Measurements from ENCODE around the gene ATP10B. TPM values are rescaled to one million over a fixed set of nuclear protein-coding genes. Genes with fewer than 3 reads are reported as not detected.
"Not testable (repeated sequence)": the region's sequence is repeated elsewhere in the genome, so short reads cannot be mapped to it uniquely, and the experiment has no call there.

The ATP10B gene, protein sequence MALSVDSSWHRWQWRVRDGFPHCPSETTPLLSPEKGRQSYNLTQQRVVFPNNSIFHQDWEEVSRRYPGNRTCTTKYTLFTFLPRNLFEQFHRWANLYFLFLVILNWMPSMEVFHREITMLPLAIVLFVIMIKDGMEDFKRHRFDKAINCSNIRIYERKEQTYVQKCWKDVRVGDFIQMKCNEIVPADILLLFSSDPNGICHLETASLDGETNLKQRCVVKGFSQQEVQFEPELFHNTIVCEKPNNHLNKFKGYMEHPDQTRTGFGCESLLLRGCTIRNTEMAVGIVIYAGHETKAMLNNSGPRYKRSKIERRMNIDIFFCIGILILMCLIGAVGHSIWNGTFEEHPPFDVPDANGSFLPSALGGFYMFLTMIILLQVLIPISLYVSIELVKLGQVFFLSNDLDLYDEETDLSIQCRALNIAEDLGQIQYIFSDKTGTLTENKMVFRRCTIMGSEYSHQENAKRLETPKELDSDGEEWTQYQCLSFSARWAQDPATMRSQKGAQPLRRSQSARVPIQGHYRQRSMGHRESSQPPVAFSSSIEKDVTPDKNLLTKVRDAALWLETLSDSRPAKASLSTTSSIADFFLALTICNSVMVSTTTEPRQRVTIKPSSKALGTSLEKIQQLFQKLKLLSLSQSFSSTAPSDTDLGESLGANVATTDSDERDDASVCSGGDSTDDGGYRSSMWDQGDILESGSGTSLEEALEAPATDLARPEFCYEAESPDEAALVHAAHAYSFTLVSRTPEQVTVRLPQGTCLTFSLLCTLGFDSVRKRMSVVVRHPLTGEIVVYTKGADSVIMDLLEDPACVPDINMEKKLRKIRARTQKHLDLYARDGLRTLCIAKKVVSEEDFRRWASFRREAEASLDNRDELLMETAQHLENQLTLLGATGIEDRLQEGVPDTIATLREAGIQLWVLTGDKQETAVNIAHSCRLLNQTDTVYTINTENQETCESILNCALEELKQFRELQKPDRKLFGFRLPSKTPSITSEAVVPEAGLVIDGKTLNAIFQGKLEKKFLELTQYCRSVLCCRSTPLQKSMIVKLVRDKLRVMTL (N-terminal part only)
- total RNA-seq (2014; rRNA removed; shearing (Covaris generic)) = 0.35 TPM in 1 of 2 replicates, not detected in the other

DNA sequence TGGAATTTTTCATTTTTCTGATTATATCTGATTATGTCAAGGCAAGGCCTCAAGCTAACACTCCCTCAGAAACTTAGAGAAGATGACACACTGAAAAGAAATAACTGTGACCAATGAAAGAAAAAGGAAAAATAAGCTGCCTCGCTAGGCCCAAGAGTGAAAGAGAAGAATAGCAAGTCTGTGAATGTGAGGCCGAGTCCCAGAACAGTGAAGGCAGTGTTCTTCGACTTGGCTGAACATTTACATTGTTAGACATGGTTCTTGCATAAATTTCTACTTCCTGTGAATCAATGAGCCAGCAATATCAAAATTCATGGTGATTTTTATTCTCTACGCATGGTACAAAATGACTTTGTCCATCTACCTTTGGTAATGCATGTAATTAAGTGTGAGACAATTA lies at the start of gene ATP10B:
Gene ATP10B, minus strand, starts transcription at position 163 of the 400 bp plus-strand sequence. CDS start 164,137 bp downstream, outside the sequence.
- no peak for DNase-seq (ENCODE audit: low spot score)

DNA sequence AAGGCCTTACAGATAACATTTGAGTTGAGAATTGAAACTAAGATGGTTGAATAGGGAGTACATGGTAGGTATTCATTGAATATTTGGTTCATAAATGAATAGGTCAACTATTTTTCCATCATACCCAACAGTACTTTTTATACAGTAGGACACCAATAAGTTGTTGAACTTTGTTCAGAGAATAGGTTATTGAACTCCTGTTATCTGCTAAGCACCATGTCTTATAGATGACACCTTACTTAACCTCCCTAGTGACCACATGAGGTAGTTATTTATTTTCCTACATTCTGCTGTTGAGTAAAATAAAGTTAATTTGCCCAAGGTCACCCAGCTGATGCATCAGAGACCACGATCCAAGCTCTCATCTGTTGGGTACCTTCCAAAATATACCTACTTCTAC lies 49.6 kb upstream of the ATP10B start:
- no peak for DNase-seq (ENCODE audit: low spot score)

DNA sequence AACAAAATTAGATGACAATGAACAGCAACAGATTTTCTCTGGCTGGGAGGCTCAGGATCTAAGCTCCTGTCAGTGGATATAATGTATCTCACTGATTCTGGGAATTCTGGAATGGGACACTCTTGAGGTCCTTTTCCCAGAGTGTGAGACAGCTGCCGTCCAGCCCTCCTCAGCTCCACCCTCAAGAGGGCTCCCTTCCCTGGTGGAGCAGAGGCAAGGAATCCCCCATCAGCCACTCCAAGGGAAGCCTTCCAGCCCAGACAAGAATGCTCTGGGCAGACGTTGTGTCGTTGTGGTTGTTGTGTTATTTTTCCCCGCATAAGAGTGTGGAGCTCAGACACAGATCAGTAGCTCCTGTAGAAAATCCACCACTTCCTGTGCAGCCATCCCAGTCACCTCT lies 47.7 kb upstream of the ATP10B start:
- no peak for DNase-seq (ENCODE audit: low spot score)

DNA sequence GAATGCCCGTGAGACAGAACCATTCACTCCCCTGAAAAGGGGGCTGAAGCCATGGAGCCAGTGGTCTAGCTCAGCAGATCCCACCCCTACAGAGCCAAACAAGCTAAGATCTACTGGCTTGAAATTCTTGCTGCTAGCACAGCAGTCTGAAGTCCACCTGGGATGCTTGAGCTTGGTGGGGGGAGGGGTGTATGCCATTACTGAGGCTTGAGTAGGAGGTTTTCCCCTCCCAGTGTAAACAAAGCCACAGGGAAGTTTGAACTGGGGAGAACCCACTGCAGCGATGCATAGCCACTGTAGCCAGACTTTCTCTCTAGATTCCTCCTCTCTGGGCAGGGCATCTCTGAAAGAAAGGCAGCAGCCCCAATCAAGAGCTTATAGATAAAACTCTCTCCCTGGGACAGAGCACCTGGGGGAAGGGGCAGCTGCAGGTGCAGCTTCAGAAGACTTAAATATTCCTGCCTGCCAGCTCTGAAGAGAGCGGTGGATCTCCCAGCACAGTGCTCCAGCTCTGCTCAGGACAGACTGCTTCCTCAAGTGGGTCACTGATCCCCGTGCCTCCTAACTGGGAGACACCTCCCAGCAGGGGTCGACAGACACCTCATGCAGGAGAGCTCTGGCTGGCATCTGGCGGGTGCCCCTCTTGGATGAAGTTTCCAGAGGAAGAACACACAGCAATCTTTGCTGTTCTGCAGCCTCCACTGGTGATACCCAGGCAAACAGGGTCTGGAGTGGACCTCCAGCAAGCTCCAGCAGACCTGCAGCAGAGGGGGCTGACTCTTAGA lies 41.4 kb upstream of the ATP10B start:
- not testable (repeated sequence) for DNase-seq (ENCODE audit: low spot score)

DNA sequence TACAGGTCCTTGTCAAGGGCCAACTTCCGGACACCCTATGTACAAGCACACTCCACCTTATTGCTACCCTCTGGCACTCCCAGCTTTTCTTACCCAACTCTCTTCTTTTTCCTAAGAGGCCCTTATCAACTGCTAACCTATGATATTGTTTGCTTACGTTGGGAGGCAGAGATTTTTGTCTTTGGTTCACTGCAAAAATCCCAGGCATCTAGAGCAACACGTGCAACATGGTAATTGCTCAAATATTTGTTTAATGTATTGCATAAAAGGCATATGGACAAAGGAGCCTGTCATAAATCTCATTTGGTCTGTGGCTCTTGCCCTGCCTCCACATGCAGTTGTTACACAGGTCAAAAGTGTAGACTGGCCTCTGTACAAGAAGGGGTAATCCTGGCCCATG lies 35.8 kb upstream of the ATP10B start:
- no peak for DNase-seq (ENCODE audit: low spot score)

DNA sequence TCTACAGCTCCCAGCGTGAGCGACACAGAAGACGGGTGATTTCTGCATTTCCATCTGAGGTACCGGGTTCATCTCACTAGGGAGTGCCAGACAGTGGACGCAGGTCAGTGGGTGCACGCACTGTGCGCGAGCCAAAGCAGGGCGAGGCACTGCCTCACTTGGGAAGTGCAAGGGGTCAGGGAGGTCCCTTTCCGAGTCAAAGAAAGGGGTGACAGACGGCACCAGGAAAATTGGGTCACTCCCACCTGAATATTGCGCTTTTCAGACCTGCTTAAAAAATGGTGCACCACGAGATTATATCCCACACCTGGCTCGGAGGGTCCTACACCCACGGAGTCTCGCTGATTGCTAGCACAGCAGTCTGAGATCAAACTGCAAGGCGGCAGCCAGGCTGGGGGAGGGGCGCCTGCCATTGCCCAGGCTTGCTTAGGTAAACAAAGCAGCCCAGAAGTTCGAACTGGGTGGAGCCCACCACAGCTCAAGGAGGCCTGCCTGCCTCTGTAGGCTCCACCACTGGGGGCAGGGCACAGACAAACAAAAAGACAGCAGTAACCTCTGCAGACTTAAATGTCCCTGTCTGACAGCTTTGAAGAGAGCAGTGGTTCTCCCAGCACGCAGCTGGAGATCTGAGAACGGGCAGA lies 21.7 kb upstream of the ATP10B start:
- not testable (repeated sequence) for DNase-seq (ENCODE audit: low spot score)

DNA sequence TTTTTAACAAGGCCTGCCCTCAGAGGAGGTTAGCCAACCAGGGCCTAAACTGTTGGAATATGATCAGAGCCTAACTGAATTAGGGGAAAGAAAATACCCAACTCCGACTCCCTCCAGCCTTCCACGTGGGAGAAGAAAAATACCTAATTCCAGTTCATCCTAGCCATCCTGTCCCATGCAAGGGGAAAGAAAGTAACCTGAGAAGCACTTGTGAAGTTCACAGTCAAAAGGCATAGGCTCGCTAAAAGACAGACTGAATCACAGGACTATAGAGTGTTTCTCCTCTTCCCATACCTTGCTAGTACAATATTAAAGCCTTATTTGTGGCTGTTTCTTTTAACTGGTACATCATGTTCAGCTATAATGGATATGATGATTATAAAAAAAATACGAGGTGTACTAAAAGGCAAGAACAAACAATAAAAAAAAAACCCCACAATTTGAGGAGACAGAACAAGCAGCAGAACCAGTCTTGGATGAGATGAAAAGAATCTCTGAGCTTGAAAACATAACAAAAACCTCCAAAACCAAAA lies 18.0 kb upstream of the ATP10B start:
- no peak for DNase-seq (ENCODE audit: low spot score)

DNA sequence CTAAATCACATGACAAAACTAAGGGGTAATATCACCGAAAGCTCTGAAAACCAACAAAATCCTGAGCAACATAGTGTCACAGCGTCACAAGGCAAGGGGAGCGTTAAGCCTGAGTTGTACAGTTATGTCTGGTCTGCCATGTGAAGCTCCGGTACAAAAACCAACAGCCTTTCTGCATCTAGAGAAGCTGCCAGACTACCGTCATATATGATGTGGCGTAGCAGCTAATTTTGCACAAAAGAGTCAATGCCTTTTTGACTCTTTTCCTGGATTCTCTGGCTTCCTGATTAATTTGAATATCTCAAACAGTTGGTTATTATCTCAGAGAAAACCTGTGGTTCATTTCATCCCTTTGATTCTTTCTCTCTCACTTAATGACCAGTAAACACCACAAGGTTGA lies 16.0 kb upstream of the ATP10B start:
- no peak for DNase-seq (ENCODE audit: low spot score)

DNA sequence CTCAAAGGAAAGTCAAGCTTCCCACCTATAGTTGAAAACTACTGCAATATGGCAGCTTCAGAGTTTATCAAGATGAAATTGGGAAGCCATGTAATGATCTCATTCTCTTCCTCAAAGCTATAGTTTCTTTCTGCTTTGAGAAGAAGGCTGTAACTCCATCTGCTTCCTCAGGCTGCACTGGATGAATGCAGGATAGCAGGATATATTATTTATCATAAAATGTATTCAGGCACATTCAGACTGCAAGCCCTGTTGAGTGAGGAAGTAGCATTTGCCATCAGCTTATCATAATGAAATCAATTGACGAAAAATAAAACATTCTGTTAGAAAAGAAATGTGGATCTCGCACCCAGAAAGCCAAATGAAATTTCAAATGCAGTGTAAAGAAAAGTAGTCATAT lies 560 bp downstream of the ATP10B start:
- no peak for DNase-seq (ENCODE audit: low spot score)

DNA sequence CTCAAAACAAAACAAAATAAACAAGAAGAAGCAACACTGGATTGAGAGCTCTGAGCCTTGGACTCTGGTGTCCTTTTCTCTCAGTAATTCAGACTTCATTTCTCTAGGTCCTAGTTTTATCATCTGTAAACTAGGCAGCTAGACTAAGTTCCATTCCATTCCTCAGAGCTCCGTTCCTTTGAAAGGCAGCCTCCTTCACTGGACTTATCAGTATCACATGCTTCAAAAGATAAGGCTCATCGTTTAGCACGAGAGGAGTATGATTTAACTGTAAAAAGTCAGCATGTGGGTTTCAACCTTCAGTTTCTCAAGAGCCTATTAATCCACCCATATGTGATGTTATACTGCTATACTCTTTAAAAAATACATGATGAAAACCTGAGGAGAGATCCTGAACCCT lies 1.6 kb downstream of the ATP10B start:
- no peak for DNase-seq (ENCODE audit: low spot score)

DNA sequence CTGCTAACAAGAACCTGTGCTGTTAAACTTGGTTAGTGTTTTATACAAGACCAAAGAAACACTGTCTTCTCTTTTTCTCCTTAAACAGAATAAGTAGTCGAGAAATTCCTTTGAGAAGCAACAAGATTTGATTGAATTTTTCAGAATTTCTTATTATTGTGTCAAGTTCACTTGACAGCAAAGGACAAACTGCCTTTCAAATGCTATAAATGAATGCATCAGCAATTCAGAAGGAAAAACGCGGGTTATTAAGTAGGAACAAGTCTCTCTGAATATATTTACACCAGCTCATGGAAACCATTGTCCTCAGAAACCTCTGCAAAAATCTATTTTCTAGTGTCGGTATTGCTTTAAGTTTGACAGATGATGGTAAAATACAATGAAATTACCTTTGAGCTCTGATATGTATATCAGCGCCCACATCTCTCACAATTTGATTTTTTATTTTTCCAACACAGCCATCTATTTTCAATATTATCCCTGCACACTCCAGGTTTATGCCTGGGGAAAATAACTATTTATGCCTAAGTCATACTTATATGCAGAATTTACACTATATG lies 4.4 kb downstream of the ATP10B start:
- DNase-seq (ENCODE audit: low spot score) = no peak

DNA sequence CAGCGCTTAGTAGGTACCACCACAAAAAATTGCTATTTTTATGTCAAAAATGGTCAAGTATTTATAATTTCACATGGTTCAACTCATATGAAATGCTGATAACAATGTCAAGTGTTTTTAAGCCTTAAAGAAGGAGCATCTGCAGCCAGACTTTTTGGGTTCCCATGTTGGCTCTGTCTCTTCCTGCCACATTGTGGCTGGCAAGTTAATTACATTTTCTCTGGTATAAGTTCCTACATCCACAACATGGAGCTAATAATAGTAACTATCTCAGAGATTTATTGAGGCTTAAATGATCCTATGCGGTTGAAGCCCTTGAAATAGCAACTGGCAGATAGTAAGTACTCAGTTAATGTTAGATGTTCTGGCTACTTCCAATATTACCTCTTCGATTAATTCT lies 5.4 kb downstream of the ATP10B start:
- DNase-seq (ENCODE audit: low spot score) = no peak

DNA sequence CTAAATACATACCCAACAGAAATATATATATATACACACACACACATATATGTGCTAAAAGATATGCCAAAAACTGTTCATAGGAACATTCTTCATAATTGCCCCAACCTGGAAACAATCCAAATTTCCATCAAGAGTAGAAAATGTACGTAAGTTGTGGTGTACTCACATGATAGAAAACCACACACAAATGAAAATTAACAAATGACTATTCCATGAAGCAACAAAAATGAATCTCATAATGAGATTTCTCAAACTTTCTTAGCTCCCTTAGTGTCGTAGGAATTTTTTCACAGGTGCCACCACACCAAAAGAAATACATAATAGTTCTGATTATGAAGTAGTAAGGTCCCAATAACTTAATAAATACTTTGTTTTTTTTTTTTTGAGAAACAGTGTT lies 7.8 kb downstream of the ATP10B start:
- no peak for DNase-seq (ENCODE audit: low spot score)

DNA sequence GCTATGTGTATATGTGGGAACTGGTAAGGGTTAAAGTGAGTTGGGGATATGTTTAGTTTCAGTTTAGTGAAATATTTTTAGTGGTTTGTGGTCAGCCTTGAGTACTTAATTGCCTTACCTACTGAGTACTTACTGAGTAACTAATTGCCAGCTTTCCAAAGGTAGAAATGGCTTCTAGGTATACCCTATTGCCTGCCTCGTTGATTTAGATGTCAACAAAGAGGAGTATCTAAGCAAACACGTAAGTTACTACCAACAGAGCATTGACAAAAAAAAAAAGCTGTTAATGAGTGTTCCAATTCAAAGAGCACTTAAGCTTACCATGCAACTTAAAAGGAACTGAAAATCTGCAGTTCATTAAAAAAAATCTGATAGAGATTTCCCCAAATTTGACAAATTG lies 8.8 kb downstream of the ATP10B start:
- DNase-seq (ENCODE audit: low spot score) = no peak

DNA sequence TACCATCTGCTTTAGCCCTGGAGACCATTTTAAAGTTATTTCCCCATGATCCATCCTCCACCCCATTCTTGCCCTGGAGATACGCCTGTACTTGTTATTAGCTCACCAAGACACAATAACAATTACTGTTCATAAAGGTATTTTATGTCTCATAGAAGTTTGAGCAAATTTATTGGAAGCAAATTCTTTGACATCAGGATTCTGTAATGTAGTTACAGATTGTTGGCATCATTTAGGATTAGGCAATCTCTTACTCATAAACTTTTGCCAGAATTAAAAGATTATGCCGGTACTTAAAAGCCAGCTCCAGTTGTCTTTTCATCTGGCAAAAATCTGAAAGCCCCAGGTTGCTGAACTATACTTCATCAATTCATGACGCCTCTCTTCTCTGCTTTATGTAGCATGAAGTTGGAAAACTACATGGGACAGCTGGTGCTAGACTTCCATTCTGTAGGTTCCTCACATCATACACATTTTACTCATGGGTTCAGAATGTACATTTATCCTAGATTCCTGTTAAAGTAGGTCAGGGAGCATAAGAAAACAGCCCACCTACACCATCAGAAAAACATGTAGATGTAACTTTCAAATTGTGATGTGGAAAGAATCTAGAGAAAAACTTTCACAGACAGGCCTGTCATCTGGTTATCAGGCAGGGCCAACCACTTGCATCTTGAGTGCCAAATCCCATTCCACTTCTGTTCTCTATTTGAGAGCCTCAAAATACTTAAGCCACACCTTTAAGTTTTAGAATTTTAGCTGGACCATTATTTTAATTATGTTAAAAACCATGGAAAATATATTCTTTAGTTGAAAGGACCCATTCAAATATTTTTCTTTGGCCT lies 14.0 kb downstream of the ATP10B start:
- no peak for DNase-seq (ENCODE audit: low spot score)

DNA sequence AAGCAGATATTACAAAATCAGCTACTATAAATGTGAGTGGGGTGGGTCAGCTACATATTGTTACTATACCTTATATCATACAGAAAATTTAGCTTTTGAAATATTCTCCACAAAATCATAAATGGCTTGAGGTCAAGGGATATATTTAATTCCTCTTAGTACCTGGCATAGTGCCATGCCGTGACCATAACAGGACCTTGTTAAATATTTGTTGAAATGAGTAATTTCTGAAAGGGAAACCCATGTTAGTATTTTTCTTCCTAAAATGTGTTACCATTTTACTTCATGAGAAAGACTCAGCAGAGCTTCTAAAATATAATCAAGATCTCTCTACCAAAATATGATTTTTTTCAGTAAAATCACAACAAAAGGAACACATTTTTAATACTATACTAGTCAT lies 14.8 kb downstream of the ATP10B start:
- DNase-seq (ENCODE audit: low spot score) = no peak

DNA sequence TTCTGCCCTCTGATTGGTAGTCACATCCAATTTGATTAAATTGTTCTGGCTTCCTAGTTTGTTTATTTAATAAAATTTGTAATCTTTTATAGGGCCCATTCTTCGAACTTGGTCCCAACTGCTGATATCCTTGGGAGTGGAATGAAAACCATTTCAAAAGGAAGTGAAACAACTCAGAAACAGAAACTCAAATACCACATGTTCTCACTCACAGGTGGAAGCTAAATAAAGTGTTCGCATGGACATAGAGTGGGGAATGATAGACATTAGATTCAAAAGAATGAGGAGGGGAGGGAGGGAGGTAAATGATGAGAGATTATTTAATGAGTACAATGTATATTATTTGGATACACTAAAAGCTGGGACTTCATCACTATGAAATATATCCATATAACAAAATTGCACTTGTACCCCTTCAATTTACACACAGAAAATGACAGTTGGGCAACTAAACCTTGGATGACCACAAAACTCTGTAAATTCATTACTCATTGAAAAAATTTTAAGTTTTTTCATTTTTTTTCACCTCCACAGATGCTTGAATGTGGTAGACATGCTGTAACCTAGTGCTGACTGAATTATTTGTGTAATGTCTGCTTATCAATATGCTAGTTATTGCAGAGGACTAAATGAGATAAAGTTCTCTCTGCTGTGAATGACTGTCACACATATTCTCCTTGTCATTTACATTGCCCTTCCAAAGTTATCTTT lies 16.0 kb downstream of the ATP10B start:
- DNase-seq (ENCODE audit: low spot score) = no peak

DNA sequence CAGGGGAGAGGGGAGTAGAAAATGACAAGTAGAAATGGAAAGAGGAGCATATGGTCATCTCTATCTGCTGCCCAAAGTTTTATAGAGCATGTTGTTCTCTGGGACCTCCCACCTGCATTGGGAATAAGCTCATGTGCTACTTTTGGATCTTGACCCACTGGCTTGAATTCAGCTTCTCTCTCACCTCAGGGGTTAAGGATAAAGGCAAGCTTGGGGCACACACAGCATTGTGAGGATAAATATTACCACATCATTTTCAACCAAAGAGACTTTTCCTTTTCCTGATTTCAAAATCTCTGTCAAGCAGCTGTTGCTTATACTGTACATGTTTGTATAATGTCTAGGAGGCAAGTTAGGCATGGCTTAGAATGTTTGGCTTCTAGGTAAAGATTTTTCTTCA lies 16.6 kb downstream of the ATP10B start:
- no peak for DNase-seq (ENCODE audit: low spot score)

DNA sequence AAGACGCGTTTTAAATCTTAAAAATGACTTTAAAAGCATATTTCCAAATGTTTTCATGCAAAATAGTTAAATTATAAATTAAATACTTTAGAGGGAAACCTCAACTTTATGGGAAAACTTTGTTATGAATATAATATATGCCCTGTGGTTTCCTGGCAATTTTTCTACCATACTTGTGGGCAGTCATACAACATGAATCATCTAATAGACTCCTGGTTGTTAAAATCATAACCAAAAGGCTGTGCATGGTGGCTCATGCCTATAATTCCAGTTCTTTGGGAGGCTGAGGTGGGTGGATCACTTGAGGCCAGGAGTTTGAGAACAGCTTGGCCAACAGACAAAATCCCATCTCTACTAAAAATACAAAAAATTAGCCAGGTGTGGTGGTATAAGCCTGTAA lies 18.2 kb downstream of the ATP10B start:
- DNase-seq (ENCODE audit: low spot score) = no peak

Measured in H4 (cell line).